Calu3 (cell line): ENCODE measurements around the gene LMNB1. TPM values are rescaled to one million over a fixed set of nuclear protein-coding genes. Genes with fewer than 3 reads are reported as not detected.

ENCODE experiments used
- BruUV-seq: library from RNA; stranded (reverse); fragments of 400-500 nt; replicated peaks from 2 replicates; lab custom pipeline; 2021; lab: Mats Ljungman, UMichigan
- CTCF ChIA-PET: fragments of 300-600 bp; sonication (Branson Sonifier 250); formaldehyde crosslinking; loops from one replicate; lab custom pipeline; 2022; ENCODE audit warnings: antibody characterized with exemption; lab: Charles Lee
- DNase-seq: peaks from one replicate; pipeline ENCODE4 v3.0.0; 2022
- H3K27ac Mint-ChIP-seq: one replicate; pipeline ENCODE4 v1.8.0; 2022; ENCODE audit warnings: mixed read lengths; ENCODE audit not compliant: unreplicated experiment
- H3K27me3 Mint-ChIP-seq: one replicate; pipeline ENCODE4 v1.8.0; 2022; ENCODE audit warnings: mixed read lengths; ENCODE audit not compliant: unreplicated experiment
- H3K36me3 Mint-ChIP-seq: one replicate; pipeline ENCODE4 v1.8.0; 2022; ENCODE audit warnings: mild to moderate bottlenecking, moderate library complexity, mixed read lengths; ENCODE audit not compliant: insufficient read depth, unreplicated experiment
- H3K4me1 Mint-ChIP-seq: one replicate; pipeline ENCODE4 v1.8.0; 2022; ENCODE audit warnings: mild to moderate bottlenecking, low read depth, mixed read lengths; ENCODE audit not compliant: unreplicated experiment
- H3K4me3 Mint-ChIP-seq: one replicate; pipeline ENCODE4 v1.8.0; 2022; ENCODE audit warnings: mild to moderate bottlenecking, low read depth, moderate library complexity, mixed read lengths; ENCODE audit not compliant: unreplicated experiment
- H3K9me3 Mint-ChIP-seq: one replicate; pipeline ENCODE4 v1.8.0; 2022; ENCODE audit warnings: low read depth, mixed read lengths; ENCODE audit not compliant: unreplicated experiment
- CTCF ChIP-seq: fragments of 200-600 bp; IDR thresholded peaks from one replicate; pipeline ENCODE4 v1.8.0; 2022; ENCODE audit warnings: antibody characterized with exemption; ENCODE audit not compliant: unreplicated experiment
- intact Hi-C: fragments of 100-400 bp; cut with micrococcal nuclease; formaldehyde crosslinking; loops from one replicate; pipeline ENCODE4 v1.10.0; 2022; ENCODE audit not compliant: unreplicated experiment
- total RNA-seq: library from RNA; stranded (reverse); gene quantifications from 2 replicates; pipeline ENCODE4 v1.2.3, GENCODE V29; 2022

The LMNB1 gene
- total RNA-seq, 1 experiment from 2014 or later, result 153 TPM

- no peak for DNase-seq
- H3K4me3 Mint-ChIP-seq, result no peak overlapping the region
- no peaks in the 10 kb centered on the region for H3K4me1 Mint-ChIP-seq
- no peaks in the 10 kb centered on the region for H3K27me3 Mint-ChIP-seq
- no TSS peak for BruUV-seq
- peak; percentile 49 for TF ChIP-seq CTCF
- H3K36me3 Mint-ChIP-seq, result peaks cover 45% of the 10 kb centered on the region
- no peaks in the 10 kb centered on the region for H3K9me3 Mint-ChIP-seq
- intact Hi-C loops, result no loop called here
- no peak overlapping the region for H3K27ac Mint-ChIP-seq
- CTCF ChIA-PET, result interaction anchor here (0.7 to 1.0 kb wide), 6 partner anchors 20 to 684 kb away, joined by 3 to 6 read pairs (median 3); no protein-coding TSS in a partner anchor
These were observed 31.6 kb downstream of the LMNB1 start for GRCh38 chr5:126808521-126808988.

- CTCF ChIA-PET, result no interaction called here
- no peaks in the 10 kb centered on the region for H3K9me3 Mint-ChIP-seq
- no TSS peak for BruUV-seq
These were observed 33.0 kb downstream of the LMNB1 start for GRCh38 chr5:126809916-126810315.

GRCh38 chr5:126810596-126811380 lies 33.9 kb downstream of the LMNB1 start:
- no peaks in the 10 kb centered on the region for H3K27me3 Mint-ChIP-seq
- no peak for TF ChIP-seq CTCF
- no peak for DNase-seq
- intact Hi-C loops, result no loop called here
- no peak overlapping the region for H3K4me3 Mint-ChIP-seq
- no peaks in the 10 kb centered on the region for H3K9me3 Mint-ChIP-seq
- CTCF ChIA-PET, result no interaction called here
- H3K4me1 Mint-ChIP-seq, result no peaks in the 10 kb centered on the region
- H3K36me3 Mint-ChIP-seq, result peaks cover 48% of the 10 kb centered on the region
- BruUV-seq, result no TSS peak
- no peak overlapping the region for H3K27ac Mint-ChIP-seq

More at GRCh38 chr5:126809916-126810315, 33.0 kb downstream of the LMNB1 start:
- H3K27ac Mint-ChIP-seq, result no peak overlapping the region
- DNase-seq, result no peak
- intact Hi-C loops, result no loop called here
- H3K4me1 Mint-ChIP-seq, result no peaks in the 10 kb centered on the region
- H3K4me3 Mint-ChIP-seq, result no peak overlapping the region
- H3K27me3 Mint-ChIP-seq, result no peaks in the 10 kb centered on the region
- peaks cover 57% of the 10 kb centered on the region for H3K36me3 Mint-ChIP-seq
- no peak for TF ChIP-seq CTCF

GRCh38 chr5:126811515-126812198 lies 34.7 kb downstream of the LMNB1 start:
- no TSS peak for BruUV-seq
- H3K36me3 Mint-ChIP-seq, result peaks cover 46% of the 10 kb centered on the region
- H3K4me3 Mint-ChIP-seq, result no peak overlapping the region
- no peak overlapping the region for H3K27ac Mint-ChIP-seq
- no peaks in the 10 kb centered on the region for H3K9me3 Mint-ChIP-seq
- H3K27me3 Mint-ChIP-seq, result no peaks in the 10 kb centered on the region
- TF ChIP-seq CTCF, result no peak
- no peaks in the 10 kb centered on the region for H3K4me1 Mint-ChIP-seq
- DNase-seq, result no peak
- CTCF ChIA-PET, result no interaction called here
- intact Hi-C loops, result no loop called here
